ENCODE data around the gene HECTD1. TPM values are rescaled to one million over a fixed set of nuclear protein-coding genes. Genes with fewer than 3 reads are reported as not detected.
"Not testable (repeated sequence)": the region's sequence is repeated elsewhere in the genome, so short reads cannot be mapped to it uniquely, and the experiment has no call there.

The HECTD1 gene
- total RNA-seq, 1 donor = 246 TPM

DNA sequence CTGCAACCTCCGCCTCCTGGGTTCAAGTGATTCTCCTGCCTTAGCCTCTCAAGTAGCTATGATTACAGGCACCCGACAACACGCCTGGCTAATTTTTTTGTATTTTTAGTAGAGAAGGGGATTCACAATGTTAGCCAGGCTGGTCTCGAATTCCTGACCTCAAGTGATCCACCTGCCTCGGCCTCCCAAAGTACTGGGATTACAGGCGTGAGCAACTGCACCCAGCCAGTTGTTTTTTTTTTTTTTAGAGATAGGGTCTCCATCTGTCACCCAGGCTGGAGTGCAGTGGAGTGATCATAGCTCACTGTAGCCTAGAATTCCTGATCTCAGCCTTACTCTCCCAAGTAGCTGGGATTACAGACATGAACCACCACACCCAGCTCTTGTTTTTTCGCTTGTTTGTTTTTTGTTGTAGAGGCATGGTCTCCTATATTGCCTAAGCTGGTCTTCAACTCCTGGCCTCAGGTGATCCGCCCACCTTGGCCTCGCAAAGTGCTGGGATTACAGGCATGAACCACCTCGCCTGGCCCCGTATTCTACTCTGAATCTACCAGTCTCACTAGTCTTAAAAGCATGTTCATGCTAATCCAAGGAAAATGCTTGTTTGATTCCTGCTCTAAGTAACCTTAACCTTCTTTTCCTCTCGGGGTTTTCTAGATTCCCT is 149.8 kb downstream of the HECTD1 start:
- H3K27me3 ChIP-seq (ENCODE audit: insufficient read depth, low read length) = no peaks in the 10 kb centered on the region
- H3K4me2 ChIP-seq (ENCODE audit: insufficient read depth, low read length) = no peak overlapping the region
- H2AFZ ChIP-seq (ENCODE audit: low read length) = no peak overlapping the region
- no peak for DNase-seq (ENCODE audit: insufficient read length, low spot score, missing footprints)
- H3K79me2 ChIP-seq (ENCODE audit: insufficient read depth, low read length) = no peaks in the 10 kb centered on the region
- TF ChIP-seq, protein P1, sequence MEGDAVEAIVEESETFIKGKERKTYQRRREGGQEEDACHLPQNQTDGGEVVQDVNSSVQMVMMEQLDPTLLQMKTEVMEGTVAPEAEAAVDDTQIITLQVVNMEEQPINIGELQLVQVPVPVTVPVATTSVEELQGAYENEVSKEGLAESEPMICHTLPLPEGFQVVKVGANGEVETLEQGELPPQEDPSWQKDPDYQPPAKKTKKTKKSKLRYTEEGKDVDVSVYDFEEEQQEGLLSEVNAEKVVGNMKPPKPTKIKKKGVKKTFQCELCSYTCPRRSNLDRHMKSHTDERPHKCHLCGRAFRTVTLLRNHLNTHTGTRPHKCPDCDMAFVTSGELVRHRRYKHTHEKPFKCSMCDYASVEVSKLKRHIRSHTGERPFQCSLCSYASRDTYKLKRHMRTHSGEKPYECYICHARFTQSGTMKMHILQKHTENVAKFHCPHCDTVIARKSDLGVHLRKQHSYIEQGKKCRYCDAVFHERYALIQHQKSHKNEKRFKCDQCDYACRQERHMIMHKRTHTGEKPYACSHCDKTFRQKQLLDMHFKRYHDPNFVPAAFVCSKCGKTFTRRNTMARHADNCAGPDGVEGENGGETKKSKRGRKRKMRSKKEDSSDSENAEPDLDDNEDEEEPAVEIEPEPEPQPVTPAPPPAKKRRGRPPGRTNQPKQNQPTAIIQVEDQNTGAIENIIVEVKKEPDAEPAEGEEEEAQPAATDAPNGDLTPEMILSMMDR (IDR thresholded peaks at IDR 0.05; ENCODE audit: extremely low read depth, low read depth, low read length) = no peak
- no peaks in the 10 kb centered on the region for H3K9me3 ChIP-seq (ENCODE audit: low read depth, low read length)
- H3K36me3 ChIP-seq (ENCODE audit: insufficient read depth, low read length) = no peaks in the 10 kb centered on the region
- no peak overlapping the region for H3K4me3 ChIP-seq (ENCODE audit: insufficient read depth, low read length)
- peaks cover 14% of the 10 kb centered on the region for H3K4me1 ChIP-seq (ENCODE audit: insufficient read depth, low read length)
- no peaks in the 10 kb centered on the region for H4K20me1 ChIP-seq (ENCODE audit: insufficient read depth, low read length)
- H3K27ac ChIP-seq (ENCODE audit: low read depth, low read length) = no peak overlapping the region

DNA sequence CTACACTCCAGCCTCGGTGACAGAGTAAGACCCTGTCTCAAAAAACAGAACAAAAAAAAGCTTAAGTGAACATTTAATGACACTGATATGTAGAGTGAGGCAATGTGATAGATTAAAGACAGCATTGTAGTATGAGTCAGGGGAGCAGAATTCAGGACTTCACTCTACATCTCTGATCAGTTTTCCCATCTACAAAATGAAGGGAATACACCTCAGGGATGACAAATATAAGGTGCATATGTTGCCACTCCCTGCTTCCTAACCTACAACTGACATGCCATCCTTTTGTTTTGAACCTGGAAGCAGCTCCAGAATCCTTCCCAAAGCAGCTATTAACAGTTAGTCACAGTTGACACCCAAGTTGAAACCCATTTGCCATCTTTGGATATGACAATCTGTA is 150.6 kb downstream of the HECTD1 start:
- Histone ChIP-seq H3K27ac (ENCODE audit: low read depth, low read length) (no peak overlapping the region), H3K36me3 (ENCODE audit: insufficient read depth, low read length) (no peaks in the 10 kb centered on the region), H3K9me3 (ENCODE audit: low read depth, low read length) (no peaks in the 10 kb centered on the region), H4K20me1 (ENCODE audit: insufficient read depth, low read length) (no peaks in the 10 kb centered on the region), H3K4me3 (ENCODE audit: insufficient read depth, low read length) (no peak overlapping the region), H3K4me1 (ENCODE audit: insufficient read depth, low read length) (peaks cover 14% of the 10 kb centered on the region), H2AFZ (ENCODE audit: low read length) (no peak overlapping the region), H3K27me3 (ENCODE audit: insufficient read depth, low read length) (no peaks in the 10 kb centered on the region), H3K79me2 (ENCODE audit: insufficient read depth, low read length) (no peaks in the 10 kb centered on the region), H3K4me2 (ENCODE audit: insufficient read depth, low read length) (no peak overlapping the region)
- no peak for DNase-seq (ENCODE audit: insufficient read length, low spot score, missing footprints)
- TF ChIP-seq, protein P1 (IDR thresholded peaks at IDR 0.05; ENCODE audit: extremely low read depth, low read depth, low read length) = no peak

DNA sequence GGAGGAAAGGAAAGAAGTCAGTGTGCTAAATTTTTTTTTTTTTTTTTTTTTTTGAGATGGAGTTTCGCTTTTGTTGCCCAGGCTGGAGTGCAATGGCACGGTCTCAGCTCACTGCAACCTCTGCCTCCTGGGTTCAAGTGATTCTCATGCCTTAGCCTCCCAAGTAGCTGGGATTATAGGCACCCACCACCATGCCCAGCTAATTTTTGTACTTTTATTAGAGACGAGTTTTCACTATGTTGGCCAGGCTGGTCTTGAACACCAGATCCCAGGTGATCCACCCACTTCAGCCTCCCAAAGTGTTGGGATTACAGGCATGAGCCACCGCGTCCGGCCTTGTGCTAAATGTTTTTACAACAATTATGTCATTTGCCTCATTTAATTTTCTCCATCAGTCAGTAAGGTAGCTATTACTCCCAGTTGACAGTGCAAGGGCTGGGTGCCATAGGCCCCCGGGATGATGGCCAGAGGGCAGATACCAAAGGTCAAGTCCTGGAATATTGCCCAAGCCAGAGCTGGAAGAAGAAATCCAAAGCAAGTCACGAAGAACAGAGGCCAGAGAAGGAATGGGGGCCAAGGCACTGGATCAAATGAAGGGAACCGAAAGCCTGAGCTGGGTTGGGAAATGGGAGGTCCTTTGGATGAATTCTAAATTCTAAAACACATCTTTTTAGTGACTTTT is 154.5 kb downstream of the HECTD1 start:
- not testable (repeated sequence) for H3K4me2 ChIP-seq (ENCODE audit: insufficient read depth, low read length); H2AFZ ChIP-seq (ENCODE audit: low read length); H3K36me3 ChIP-seq (ENCODE audit: insufficient read depth, low read length); H3K27ac ChIP-seq (ENCODE audit: low read depth, low read length); H3K79me2 ChIP-seq (ENCODE audit: insufficient read depth, low read length); H3K27me3 ChIP-seq (ENCODE audit: insufficient read depth, low read length); H4K20me1 ChIP-seq (ENCODE audit: insufficient read depth, low read length); H3K4me3 ChIP-seq (ENCODE audit: insufficient read depth, low read length); H3K9me3 ChIP-seq (ENCODE audit: low read depth, low read length); H3K4me1 ChIP-seq (ENCODE audit: insufficient read depth, low read length)
- peak; percentile 35 for DNase-seq (ENCODE audit: insufficient read length, low spot score, missing footprints)

DNA sequence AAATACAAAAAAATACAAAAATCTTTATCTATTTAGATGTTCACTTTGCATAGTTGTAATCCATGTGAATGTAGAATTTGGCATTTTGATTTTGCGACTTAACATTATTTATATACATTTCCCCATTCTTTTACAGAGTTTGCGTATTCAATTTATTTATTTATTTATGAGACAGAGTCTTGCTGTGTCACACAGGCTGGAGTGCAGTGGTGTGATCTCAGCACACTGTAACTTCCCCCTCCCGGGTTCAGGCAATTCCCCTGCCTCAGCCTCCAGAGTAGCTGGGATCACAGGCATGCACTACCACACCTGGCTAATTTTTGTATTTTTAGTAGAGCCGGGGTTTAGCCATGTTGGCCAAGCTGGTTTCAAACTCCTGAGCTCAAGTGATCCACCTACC is 156.1 kb downstream of the HECTD1 start:
- Histone ChIP-seq H3K36me3 (ENCODE audit: insufficient read depth, low read length) (no peaks in the 10 kb centered on the region), H2AFZ (ENCODE audit: low read length) (no peak overlapping the region), H3K4me1 (ENCODE audit: insufficient read depth, low read length) (peaks cover 2% of the 10 kb centered on the region), H3K4me3 (ENCODE audit: insufficient read depth, low read length) (no peak overlapping the region), H3K4me2 (ENCODE audit: insufficient read depth, low read length) (no peak overlapping the region), H4K20me1 (ENCODE audit: insufficient read depth, low read length) (no peaks in the 10 kb centered on the region), H3K79me2 (ENCODE audit: insufficient read depth, low read length) (no peaks in the 10 kb centered on the region), H3K9me3 (ENCODE audit: low read depth, low read length) (no peaks in the 10 kb centered on the region), H3K27me3 (ENCODE audit: insufficient read depth, low read length) (no peaks in the 10 kb centered on the region), H3K27ac (ENCODE audit: low read depth, low read length) (no peak overlapping the region)
- TF ChIP-seq, protein P1 (IDR thresholded peaks at IDR 0.05; ENCODE audit: extremely low read depth, low read depth, low read length) = no peak
- DNase-seq (ENCODE audit: insufficient read length, low spot score, missing footprints) = no peak

Data from osteoblast (primary cell).